CD4-positive, alpha-beta T cell treated with Interleukin-15 for 4 hours (primary cell): ENCODE data around the gene ADRA2C.

ENCODE experiments used
- DNase-seq: peaks from one replicate; pipeline ENCODE4 v3.0.0-alpha.2; 2020; ENCODE audit warnings: low spot score

Gene ADRA2C

GRCh38 chr4:3760841-3761240 lies 5.3 kb upstream of the ADRA2C start:
- DNase-seq, result no peak

- DNase-seq, result no peak
These were observed 3.9 kb upstream of the ADRA2C start for GRCh38 chr4:3762264-3762663.

GRCh38 chr4:3762753-3763549 lies 3.2 kb upstream of the ADRA2C start:
- no peak for DNase-seq

- no peak for DNase-seq
These were observed 732 bp upstream of the ADRA2C start for GRCh38 chr4:3765271-3766035.

GRCh38 chr4:3766785-3767569 lies 792 bp downstream of the ADRA2C start:
- DNase-seq, result no peak

DNA sequence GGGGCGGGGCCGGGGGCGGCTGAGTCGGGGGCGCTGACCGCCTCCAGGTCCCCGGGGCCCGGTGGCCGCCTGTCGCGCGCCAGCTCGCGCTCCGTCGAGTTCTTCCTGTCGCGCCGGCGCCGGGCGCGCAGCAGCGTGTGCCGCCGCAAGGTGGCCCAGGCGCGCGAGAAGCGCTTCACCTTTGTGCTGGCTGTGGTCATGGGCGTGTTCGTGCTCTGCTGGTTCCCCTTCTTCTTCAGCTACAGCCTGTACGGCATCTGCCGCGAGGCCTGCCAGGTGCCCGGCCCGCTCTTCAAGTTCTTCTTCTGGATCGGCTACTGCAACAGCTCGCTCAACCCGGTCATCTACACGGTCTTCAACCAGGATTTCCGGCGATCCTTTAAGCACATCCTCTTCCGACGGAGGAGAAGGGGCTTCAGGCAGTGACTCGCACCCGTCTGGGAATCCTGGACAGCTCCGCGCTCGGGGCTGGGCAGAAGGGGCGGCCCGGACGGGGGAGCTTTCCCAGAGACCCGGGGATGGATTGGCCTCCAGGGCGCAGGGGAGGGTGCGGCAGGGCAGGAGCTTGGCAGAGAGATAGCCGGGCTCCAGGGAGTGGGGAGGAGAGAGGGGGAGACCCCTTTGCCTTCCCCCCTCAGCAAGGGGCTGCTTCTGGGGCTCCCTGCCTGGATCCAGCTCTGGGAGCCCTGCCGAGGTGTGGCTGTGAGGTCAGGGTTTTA lies 1.5 kb downstream of the ADRA2C start:
- DNase-seq, result no peak

DNA sequence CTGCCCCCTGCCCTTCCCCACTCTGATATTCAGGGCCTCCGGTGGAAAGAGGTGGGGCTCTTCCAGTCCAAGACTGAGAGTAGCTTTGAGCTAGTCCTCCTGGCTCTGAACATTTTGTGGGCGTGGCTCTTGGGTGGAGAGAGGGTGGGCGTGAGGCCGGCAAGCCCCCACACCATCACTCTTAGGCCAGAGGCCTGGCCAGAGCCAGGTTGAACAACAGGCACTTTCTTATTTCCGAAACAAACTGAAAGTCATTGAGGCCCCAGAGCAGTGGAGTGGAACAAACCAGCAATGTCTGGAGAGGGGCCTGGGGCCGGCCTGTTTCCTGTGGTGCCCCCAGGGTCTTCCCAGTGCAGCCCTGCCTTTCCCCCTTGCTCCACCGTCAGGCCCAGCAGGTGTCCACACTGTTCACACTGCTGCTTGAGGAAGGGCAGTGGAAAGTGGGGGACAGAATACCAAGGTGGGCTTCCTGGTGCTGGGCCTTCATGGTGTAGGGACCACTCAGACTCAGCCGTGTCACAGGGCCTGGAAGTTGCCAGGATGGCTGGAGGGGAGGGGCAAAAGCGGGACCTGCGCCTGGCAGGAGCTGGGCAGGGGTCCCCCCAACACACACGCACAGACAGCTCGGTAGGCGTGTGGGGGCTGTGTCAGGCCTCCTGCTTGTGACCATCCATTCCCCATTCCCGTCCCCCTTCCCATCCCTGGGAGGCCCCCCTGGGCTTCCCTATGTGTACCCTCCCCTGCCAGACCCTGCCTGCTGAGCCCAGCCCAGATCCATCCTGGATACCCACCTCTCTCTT lies 2.9 kb downstream of the ADRA2C start:
- no peak for DNase-seq

- no peak for DNase-seq
These were observed 3.5 kb downstream of the ADRA2C start for GRCh38 chr4:3769642-3770184.

DNA sequence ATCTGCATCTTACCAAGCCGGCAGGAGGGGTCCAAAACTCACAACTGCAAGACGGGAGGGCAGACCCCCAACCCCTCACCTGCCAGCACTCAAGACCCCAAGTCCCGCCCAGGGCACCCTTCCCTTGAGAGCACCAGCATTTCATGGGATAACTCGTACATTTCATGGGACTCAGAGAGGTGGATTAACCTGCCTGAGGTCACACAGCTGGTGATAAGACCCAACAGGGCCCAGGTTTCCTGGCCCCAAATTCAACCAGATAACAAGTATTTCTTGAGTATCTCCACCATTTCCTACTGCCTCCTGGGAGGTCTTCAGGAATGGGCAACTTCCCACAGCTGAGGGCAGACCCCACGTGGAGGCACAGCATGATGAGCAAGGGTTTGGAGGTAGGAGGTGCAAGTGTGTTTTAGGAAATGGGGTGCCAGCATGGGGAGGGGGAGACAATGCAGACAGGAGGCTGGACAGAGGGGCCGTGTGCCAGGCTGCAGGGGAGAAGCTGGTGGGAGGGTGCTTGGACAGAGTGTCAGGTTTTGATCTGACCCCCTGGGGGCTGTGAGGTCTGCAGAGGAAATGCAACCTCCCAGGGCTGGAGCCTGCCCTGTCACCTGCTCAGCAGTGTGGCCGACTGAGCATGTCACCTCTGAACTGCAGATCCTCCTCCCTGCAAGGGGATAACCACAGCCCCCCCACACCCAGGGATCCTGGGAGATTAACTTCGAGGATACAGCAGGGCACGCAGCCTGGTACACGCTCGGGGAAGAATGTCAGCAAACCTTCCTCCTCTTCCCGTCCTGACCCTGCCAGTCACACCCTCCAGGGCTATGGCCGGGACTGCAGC lies 4.4 kb downstream of the ADRA2C start:
- no peak for DNase-seq

DNA sequence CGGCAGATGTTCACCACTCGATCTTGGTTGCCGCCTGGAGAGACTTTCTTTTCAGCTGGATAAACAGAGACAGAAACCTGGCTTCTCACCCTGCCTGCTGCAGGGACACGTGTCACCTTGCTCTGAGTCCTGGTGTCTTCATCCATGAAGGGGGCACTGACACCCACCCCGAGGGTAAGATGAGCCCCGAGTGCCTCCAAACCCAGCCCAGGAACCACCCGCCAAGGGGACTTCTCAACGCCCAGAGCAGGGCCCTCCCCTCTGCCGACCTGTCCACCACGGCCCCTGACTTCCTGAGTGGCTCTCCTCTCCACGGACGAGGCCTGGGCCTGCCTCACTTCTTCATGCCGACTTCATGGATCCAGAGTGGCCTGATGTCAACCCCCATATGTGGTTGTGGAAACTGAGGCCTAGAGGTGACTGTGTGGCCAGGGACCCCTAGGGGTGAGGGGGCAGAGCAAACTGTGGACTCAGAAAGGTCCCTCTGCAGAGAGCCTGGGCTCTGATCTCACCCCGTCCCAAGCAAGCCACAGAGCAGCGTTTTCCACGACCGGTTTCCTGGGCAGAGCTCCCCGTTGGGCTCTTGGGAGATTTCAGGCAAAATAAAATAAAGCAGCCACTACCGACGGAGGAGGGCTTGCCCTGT lies 5.1 kb downstream of the ADRA2C start:
- no peak for DNase-seq

DNA sequence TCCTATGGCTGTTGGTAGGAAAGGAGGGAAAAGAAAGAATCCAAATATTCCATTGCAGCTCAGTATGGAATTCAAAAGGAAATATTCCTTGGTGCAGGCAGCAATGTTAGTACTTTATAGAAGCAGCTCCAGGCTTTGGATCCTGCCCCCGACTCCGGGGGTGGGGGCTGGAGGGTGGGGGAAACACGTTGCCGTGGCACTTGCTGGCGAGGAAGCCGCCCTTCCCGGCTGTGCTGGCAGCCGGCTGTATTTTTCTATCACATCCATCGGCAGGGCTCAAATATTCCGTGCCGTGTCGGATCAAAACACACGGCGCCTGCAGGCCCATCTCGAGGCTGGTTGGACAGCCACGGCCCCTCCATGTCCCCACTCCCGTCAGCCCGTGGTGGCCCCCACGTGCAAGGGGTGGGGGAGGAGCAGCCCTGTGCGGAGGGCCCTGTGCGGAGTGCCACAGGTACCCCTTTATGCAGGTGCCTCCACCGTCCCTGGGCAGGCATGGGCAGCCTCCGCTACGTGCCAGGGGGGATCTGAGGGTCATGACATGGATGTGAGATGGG lies 5.8 kb downstream of the ADRA2C start:
- no peak for DNase-seq

- no peak for DNase-seq
These were observed 6.4 kb downstream of the ADRA2C start for GRCh38 chr4:3772632-3773031.

DNA sequence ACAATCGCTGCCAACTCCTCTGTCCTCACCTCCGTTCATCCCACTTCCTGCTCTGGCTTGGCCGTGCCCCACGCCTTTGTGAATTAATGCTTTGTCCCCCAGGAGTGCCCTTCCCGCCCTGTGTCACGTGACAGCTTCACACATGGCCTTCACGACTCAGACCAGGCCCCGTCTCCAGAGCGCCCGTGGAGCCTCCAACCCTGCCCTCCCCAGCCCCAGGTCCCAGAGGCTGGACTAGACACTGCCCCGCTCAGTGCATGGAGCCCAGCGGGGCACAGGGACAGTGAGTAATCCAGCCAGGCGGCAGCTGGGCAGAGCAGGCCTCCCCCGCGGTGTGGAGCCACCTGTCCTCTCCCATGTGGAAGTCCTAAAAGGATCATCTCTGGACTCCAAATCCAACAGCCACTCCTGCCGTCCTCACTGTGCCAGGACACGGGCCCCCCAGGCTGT lies 7.4 kb downstream of the ADRA2C start:
- DNase-seq, result no peak

DNA sequence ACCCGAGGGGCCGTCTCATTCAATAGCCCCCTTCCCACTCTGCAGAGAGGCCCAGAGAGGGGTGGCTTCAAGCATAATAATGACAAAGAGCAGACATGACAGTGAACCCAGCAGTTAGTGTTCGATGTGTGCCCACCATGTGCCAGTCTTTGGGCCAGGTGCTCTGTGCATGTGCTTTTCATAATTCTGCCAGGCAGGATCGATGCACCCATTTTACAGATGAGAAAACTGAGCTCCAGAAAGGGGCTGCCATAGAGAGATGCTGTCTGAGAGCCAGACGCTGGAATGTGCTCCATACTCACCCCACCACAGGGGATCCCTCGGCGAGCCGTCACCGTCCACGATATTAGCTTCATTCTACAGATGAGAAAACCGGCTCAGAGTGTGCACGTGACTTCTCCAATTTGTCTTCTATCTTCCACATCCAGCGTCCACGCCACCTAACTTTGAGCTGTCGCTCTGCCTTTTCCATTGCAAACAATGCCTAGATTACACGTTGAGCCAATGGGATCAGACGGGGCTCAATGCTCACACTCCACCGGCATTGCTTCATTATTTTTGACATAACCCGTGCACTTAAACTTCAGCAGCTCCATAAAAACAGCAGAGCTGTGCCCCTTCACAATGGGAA lies 8.2 kb downstream of the ADRA2C start:
- no peak for DNase-seq

DNA sequence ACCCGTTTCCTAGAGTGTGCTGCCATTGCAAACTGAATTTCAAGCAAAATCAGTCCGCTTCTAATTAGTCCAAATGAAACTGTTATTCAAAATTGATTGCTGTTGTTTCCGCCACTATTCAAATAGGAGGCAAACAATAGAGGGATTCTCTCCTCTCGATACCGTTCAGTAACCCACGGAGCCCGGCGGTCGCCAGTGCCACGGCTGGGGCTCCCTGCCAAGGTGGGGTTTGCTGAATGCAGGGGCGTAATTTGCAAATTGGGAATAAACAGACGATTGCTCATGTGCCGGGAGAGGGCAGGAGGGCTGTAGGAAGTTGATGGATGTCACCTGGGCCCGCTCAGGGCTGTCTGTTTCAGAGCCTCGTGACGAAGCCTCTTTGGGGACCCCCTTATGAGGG lies 8.8 kb downstream of the ADRA2C start:
- DNase-seq, result no peak

GRCh38 chr4:3775576-3775975 lies 9.4 kb downstream of the ADRA2C start:
- no peak for DNase-seq

- DNase-seq, result no peak
These were observed 10.2 kb downstream of the ADRA2C start for GRCh38 chr4:3776166-3777032.

GRCh38 chr4:3777033-3777390 lies 10.8 kb downstream of the ADRA2C start:
- DNase-seq, result no peak
